WTC11 (cell line): ENCODE results near the gene PIGO. TPM values are rescaled to one million over a fixed set of nuclear protein-coding genes. Genes with fewer than 3 reads are reported as not detected.

ENCODE experiments used
- ATAC-seq: fragments of 200-7000 bp; cut with Tn5 transposase; 2 replicates; pipeline ENCODE4 v1.10.0; 2021; ENCODE audit warnings: mild to moderate bottlenecking, moderate library complexity
- CTCF ChIA-PET: fragments of 300-600 bp; sonication (Branson Sonifier 250); formaldehyde crosslinking; loops from one replicate; lab custom pipeline; 2021; ENCODE audit warnings: antibody characterized with exemption; lab: Charles Lee
- POLR2A ChIA-PET: fragments of 350-600 bp; sonication (Branson Sonifier 250); formaldehyde crosslinking; loops from one replicate; lab custom pipeline; 2021; ENCODE audit warnings: antibody characterized with exemption; lab: Charles Lee
- DNase-seq: peaks from one replicate; pipeline ENCODE4 v3.0.0; 2021; ENCODE audit warnings: low spot score
- H3K27ac Mint-ChIP-seq: 2 replicates; pipeline ENCODE4 v1.8.0; 2021; ENCODE audit warnings: mixed read lengths
- H3K27me3 Mint-ChIP-seq: 2 replicates; pipeline ENCODE4 v1.8.0; 2021; ENCODE audit warnings: low read depth, mild to moderate bottlenecking, moderate library complexity, mixed read lengths
- H3K36me3 Mint-ChIP-seq: 2 replicates; pipeline ENCODE4 v1.8.0; 2021; ENCODE audit warnings: mixed read lengths
- H3K4me1 Mint-ChIP-seq: 2 replicates; pipeline ENCODE4 v1.8.0; 2022; ENCODE audit warnings: mixed read lengths
- H3K4me3 Mint-ChIP-seq: 2 replicates; pipeline ENCODE4 v1.8.0; 2021; ENCODE audit warnings: mild to moderate bottlenecking, moderate library complexity, mixed read lengths
- H3K9me3 Mint-ChIP-seq: 2 replicates; pipeline ENCODE4 v1.8.0; 2021; ENCODE audit warnings: mixed read lengths
- ATF1 ChIP-seq: sonication (generic); formaldehyde crosslinking; IDR thresholded peaks from 2 replicates; pipeline ENCODE4 v1.8.1; 2023; ENCODE audit warnings: mild to moderate bottlenecking, moderate library complexity, missing genetic modification reagents
- ATF2 ChIP-seq: sonication (generic); formaldehyde crosslinking; IDR thresholded peaks from 2 replicates; pipeline ENCODE4 v1.8.1; 2022; ENCODE audit warnings: low read depth, missing genetic modification reagents, borderline replicate concordance
- CREB1 ChIP-seq: sonication (generic); formaldehyde crosslinking; IDR thresholded peaks from 2 replicates; pipeline ENCODE4 v1.8.0; 2023; ENCODE audit warnings: mild to moderate bottlenecking, missing genetic modification reagents
- FOXK1 ChIP-seq: sonication (generic); formaldehyde crosslinking; IDR thresholded peaks from 2 replicates; pipeline ENCODE4 v1.8.0; 2022; ENCODE audit warnings: mild to moderate bottlenecking, moderate library complexity, missing genetic modification reagents
- GABPB1 ChIP-seq: sonication (generic); formaldehyde crosslinking; IDR thresholded peaks from 2 replicates; pipeline ENCODE4 v1.8.1; 2023; ENCODE audit warnings: mild to moderate bottlenecking, missing genetic modification reagents
- GTF2I ChIP-seq: fragments of 250-450 bp; sonication (Bioruptor Pico); conservative IDR thresholded peaks from 2 replicates; pipeline ENCODE4 v1.4.0; 2021; ENCODE audit warnings: mild to moderate bottlenecking
- HMGXB4 ChIP-seq: sonication (generic); formaldehyde crosslinking; IDR thresholded peaks from 2 replicates; pipeline ENCODE4 v1.8.1; 2023; ENCODE audit warnings: mild to moderate bottlenecking, moderate library complexity, missing genetic modification reagents
- IRF1 ChIP-seq: sonication (generic); formaldehyde crosslinking; IDR thresholded peaks from 2 replicates; pipeline ENCODE4 v1.8.0; 2023; ENCODE audit warnings: missing genetic modification reagents
- IRF2 ChIP-seq: sonication (generic); formaldehyde crosslinking; IDR thresholded peaks from 2 replicates; pipeline ENCODE4 v1.8.0; 2022; ENCODE audit warnings: low read depth, missing genetic modification reagents, borderline replicate concordance
- JAZF1 ChIP-seq: fragments of 250-450 bp; sonication (Bioruptor Pico); IDR thresholded peaks from 2 replicates; pipeline ENCODE4 v1.9.0; 2021; ENCODE audit warnings: moderate library complexity, mild to moderate bottlenecking, inconsistent platforms
- MLX ChIP-seq: sonication (generic); formaldehyde crosslinking; IDR thresholded peaks from 2 replicates; pipeline ENCODE4 v1.8.1; 2023; ENCODE audit warnings: mild to moderate bottlenecking, missing genetic modification reagents, moderate library complexity
- NR2C2 ChIP-seq: sonication (generic); formaldehyde crosslinking; IDR thresholded peaks from 2 replicates; pipeline ENCODE4 v1.8.0; 2022; ENCODE audit warnings: mild to moderate bottlenecking, missing genetic modification reagents
- RELA ChIP-seq: sonication (generic); formaldehyde crosslinking; IDR thresholded peaks from 2 replicates; pipeline ENCODE4 v1.8.1; 2022; ENCODE audit warnings: missing genetic modification reagents, mild to moderate bottlenecking, borderline replicate concordance
- SMAD3 ChIP-seq: sonication (generic); formaldehyde crosslinking; IDR thresholded peaks from 2 replicates; pipeline ENCODE4 v1.8.0; 2022; ENCODE audit warnings: missing genetic modification reagents, mild to moderate bottlenecking, borderline replicate concordance
- TEAD4 ChIP-seq: sonication (generic); formaldehyde crosslinking; IDR thresholded peaks from 2 replicates; pipeline ENCODE4 v1.8.0; 2022; ENCODE audit warnings: mild to moderate bottlenecking, missing genetic modification reagents
- TP53 ChIP-seq: sonication (generic); formaldehyde crosslinking; IDR thresholded peaks from 2 replicates; pipeline ENCODE4 v1.8.1; 2023; ENCODE audit warnings: mild to moderate bottlenecking, missing genetic modification reagents
- USF2 ChIP-seq: sonication (generic); formaldehyde crosslinking; IDR thresholded peaks from 2 replicates; pipeline ENCODE4 v1.8.1; 2023; ENCODE audit warnings: mild to moderate bottlenecking, missing genetic modification reagents, moderate library complexity
- ZMAT4 ChIP-seq: fragments of 250-450 bp; sonication (Bioruptor Pico); IDR thresholded peaks from 2 replicates; pipeline ENCODE4 v1.9.0; 2021; ENCODE audit warnings: mild to moderate bottlenecking
- ZNF121 ChIP-seq: sonication (generic); formaldehyde crosslinking; IDR thresholded peaks from 2 replicates; pipeline ENCODE4 v1.8.0; 2023; ENCODE audit warnings: missing genetic modification reagents
- ZNF138 ChIP-seq: sonication (generic); formaldehyde crosslinking; conservative IDR thresholded peaks from 2 replicates; pipeline ENCODE4 v1.8.1; 2022; ENCODE audit warnings: mild to moderate bottlenecking, moderate library complexity, missing genetic modification reagents
- total RNA-seq: library from RNA; stranded (reverse); gene quantifications from 3 replicates; pipeline ENCODE4 v1.2.3, GENCODE V29; 2021
- TF ChIP-seq, protein P1 (sequence below): fragments of 250-450 bp; sonication (Bioruptor Pico); IDR thresholded peaks from 2 replicates; pipeline ENCODE4 v1.9.0; 2021; ENCODE audit warnings: mild to moderate bottlenecking
- TF ChIP-seq, protein P2 (sequence below): sonication (generic); formaldehyde crosslinking; conservative IDR thresholded peaks from 2 replicates; pipeline ENCODE4 v1.8.1; 2022; ENCODE audit warnings: mild to moderate bottlenecking, missing genetic modification reagents

PIGO gene
- total RNA-seq, 1 experiment from 2014 or later = 23.8 TPM

DNA sequence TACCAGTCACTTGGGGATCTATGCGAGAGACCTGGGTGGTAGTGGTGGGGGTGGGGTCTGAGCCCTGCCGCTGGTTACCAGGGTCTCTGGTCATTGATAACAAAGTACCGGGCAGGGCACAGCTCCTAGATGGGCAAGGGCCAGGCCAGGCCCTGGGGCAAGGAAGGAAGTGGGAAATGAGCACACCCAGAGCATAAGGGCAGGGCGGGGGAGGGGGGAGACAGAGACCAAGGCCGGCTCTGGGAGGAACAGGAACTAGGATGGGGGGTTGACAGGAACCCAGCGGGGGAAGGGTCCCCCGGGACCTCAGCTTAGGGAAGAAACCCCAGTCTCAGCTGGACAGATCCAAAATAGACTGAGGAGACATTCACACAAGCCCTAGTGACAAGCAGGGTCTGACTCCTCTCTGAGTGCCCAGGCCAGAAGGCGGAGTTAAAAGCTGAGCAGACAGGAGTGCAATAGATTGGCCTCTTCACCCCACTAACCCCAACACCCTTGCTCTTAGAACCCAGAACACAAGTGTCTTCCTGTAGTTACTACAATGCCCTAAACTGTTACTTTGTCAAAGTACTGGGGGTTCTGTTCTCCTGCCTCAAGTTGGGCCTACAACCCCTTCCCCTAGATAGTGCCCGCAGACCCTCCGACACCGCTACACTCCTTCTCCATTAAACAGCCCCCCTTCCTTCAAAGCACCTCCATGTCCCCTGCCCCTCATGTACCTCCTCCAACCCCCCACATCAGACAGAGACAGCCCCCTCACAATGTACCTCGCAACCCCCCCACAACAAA, 18.6 kb upstream of the PIGO start (continued):
- TF ChIP-seq IRF2 (CRISPR knock-in tag) (no peak), FOXK1 (no peak), GTF2I (CRISPR knock-in tag) (no peak), CREB1 (CRISPR knock-in tag) (no peak), HMGXB4 (CRISPR knock-in tag) (no peak)
- TF ChIP-seq, protein P1, sequence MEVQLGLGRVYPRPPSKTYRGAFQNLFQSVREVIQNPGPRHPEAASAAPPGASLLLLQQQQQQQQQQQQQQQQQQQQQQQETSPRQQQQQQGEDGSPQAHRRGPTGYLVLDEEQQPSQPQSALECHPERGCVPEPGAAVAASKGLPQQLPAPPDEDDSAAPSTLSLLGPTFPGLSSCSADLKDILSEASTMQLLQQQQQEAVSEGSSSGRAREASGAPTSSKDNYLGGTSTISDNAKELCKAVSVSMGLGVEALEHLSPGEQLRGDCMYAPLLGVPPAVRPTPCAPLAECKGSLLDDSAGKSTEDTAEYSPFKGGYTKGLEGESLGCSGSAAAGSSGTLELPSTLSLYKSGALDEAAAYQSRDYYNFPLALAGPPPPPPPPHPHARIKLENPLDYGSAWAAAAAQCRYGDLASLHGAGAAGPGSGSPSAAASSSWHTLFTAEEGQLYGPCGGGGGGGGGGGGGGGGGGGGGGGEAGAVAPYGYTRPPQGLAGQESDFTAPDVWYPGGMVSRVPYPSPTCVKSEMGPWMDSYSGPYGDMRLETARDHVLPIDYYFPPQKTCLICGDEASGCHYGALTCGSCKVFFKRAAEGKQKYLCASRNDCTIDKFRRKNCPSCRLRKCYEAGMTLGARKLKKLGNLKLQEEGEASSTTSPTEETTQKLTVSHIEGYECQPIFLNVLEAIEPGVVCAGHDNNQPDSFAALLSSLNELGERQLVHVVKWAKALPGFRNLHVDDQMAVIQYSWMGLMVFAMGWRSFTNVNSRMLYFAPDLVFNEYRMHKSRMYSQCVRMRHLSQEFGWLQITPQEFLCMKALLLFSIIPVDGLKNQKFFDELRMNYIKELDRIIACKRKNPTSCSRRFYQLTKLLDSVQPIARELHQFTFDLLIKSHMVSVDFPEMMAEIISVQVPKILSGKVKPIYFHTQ = no peak

GRCh38 chr9:35114113-35114839, 17.9 kb upstream of the PIGO start:
- Mint-ChIP-seq H3K27me3 (no peaks in the 10 kb centered on the region), H3K4me1 (peaks cover 37% of the 10 kb centered on the region), H3K9me3 (no peaks in the 10 kb centered on the region), H3K27ac (peak overlapping the region; percentile 99), H3K36me3 (no peaks in the 10 kb centered on the region), H3K4me3 (peak overlapping the region; percentile 98)
- ChIA-PET CTCF (interaction anchor here (0.6 to 2.9 kb wide), 19 partner anchors 11 to 490 kb away, joined by 3 to 28 read pairs (median 4); partner anchors contain the start of genes FANCG, PIGO, RUSC2 and STOML2), POLR2A (interaction anchor here (0.6 to 2.0 kb wide), 6 partner anchors 11 to 225 kb away, joined by 3 to 16 read pairs (median 6); partner anchors contain the start of genes FANCG, STOML2, UNC13B and VCP)
- DNase-seq = peak; percentile 89
- peak; percentile 54 for ATAC-seq
- no peak for TF ChIP-seq TEAD4
- no peak for TF ChIP-seq IRF1
- no peak for TF ChIP-seq ZMAT4
- no peak for TF ChIP-seq ATF1 (CRISPR knock-in tag)
- no peak for TF ChIP-seq JAZF1 (CRISPR knock-in tag)
- TF ChIP-seq TP53 (CRISPR knock-in tag) = no peak
- TF ChIP-seq, protein P2, sequence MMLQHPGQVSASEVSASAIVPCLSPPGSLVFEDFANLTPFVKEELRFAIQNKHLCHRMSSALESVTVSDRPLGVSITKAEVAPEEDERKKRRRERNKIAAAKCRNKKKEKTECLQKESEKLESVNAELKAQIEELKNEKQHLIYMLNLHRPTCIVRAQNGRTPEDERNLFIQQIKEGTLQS = no peak
- TF ChIP-seq NR2C2 (CRISPR knock-in tag) = no peak
- TF ChIP-seq ZNF121 (CRISPR knock-in tag) = no peak
- no peak for TF ChIP-seq GTF2I (CRISPR knock-in tag)
- TF ChIP-seq ATF2 (CRISPR knock-in tag) = no peak
- TF ChIP-seq USF2 (CRISPR knock-in tag) = no peak
- no peak for TF ChIP-seq GABPB1 (CRISPR knock-in tag)
- no peak for TF ChIP-seq MLX (CRISPR knock-in tag)
- TF ChIP-seq SMAD3 = no peak
- no peak for TF ChIP-seq ZNF138 (CRISPR knock-in tag)
- TF ChIP-seq RELA = no peak
- TF ChIP-seq, protein P1 = no peak
